ENCODE results near the gene CSF2RB.

DNA sequence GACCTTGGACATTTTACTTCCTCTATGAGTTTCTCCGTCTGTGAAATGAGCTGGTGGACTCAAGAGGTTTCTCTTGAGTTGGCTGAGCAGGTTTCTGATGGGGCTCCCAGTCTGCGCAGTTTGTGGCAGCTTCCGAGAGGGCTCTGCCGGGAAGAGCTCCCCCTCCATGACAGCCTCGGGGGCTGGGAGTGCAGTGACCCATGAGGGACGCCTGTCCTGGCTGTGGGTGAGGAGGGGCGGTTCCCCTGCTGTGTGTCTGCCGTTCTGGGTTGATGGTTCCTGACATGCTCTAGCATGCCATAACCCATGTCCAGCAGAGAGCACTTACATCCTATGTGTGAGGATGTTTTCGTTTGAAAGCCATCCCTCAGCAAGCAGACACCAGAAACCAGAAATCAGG lies 14.8 kb downstream of the CSF2RB start:
- no peak for TF ChIP-seq EZH2 (IDR thresholded peaks at IDR 0.05; ENCODE audit: borderline replicate concordance, low read depth, low read length, severe bottlenecking)
- TF ChIP-seq, protein P1, sequence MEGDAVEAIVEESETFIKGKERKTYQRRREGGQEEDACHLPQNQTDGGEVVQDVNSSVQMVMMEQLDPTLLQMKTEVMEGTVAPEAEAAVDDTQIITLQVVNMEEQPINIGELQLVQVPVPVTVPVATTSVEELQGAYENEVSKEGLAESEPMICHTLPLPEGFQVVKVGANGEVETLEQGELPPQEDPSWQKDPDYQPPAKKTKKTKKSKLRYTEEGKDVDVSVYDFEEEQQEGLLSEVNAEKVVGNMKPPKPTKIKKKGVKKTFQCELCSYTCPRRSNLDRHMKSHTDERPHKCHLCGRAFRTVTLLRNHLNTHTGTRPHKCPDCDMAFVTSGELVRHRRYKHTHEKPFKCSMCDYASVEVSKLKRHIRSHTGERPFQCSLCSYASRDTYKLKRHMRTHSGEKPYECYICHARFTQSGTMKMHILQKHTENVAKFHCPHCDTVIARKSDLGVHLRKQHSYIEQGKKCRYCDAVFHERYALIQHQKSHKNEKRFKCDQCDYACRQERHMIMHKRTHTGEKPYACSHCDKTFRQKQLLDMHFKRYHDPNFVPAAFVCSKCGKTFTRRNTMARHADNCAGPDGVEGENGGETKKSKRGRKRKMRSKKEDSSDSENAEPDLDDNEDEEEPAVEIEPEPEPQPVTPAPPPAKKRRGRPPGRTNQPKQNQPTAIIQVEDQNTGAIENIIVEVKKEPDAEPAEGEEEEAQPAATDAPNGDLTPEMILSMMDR (IDR thresholded peaks at IDR 0.05; ENCODE audit: extremely low read depth in 1 of 2, insufficient read depth in 1 of 2, low read depth in 1 of 2, low read length in 2 of 2): no peak
